NCI-H146 treated with DMSO at 0.1 percent for 48 hours (cell line): ENCODE results near the gene SMURF1.

ENCODE experiments used
- DNase-seq: peaks from one replicate; lab custom pipeline; 2025; ENCODE audit not compliant: unreplicated experiment; lab: John Stamatoyannopoulos, UW

Gene SMURF1

GRCh38 chr7:99141841-99142726 lies 1.8 kb downstream of the SMURF1 start:
- DNase-seq, result no peak

- DNase-seq, result no peak
Observed at GRCh38 chr7:99141334-99141733, 2.6 kb downstream of the SMURF1 start.

- no peak for DNase-seq
Observed at GRCh38 chr7:99140813-99141212, 3.1 kb downstream of the SMURF1 start.

- DNase-seq, result no peak
Observed at GRCh38 chr7:99139036-99139435, 4.9 kb downstream of the SMURF1 start.

GRCh38 chr7:99137411-99138180 lies 6.3 kb downstream of the SMURF1 start:
- DNase-seq, result no peak

GRCh38 chr7:99135938-99136337 lies 8.0 kb downstream of the SMURF1 start:
- DNase-seq, result no peak

- no peak for DNase-seq
Observed at GRCh38 chr7:99133766-99134564, 9.9 kb downstream of the SMURF1 start.

GRCh38 chr7:99132595-99133321 lies 11.2 kb downstream of the SMURF1 start:
- no peak for DNase-seq

- DNase-seq, result no peak
Observed at GRCh38 chr7:99131290-99131689, 12.6 kb downstream of the SMURF1 start.

- DNase-seq, result no peak
Observed at GRCh38 chr7:99129536-99129935, 14.4 kb downstream of the SMURF1 start.

GRCh38 chr7:99129001-99129400 lies 14.9 kb downstream of the SMURF1 start:
- DNase-seq, result no peak

- DNase-seq, result no peak
Observed at GRCh38 chr7:99128076-99128950, 15.6 kb downstream of the SMURF1 start.

GRCh38 chr7:99127636-99128035 lies 16.3 kb downstream of the SMURF1 start:
- no peak for DNase-seq

GRCh38 chr7:99126921-99127553 lies 16.9 kb downstream of the SMURF1 start:
- no peak for DNase-seq

GRCh38 chr7:99125505-99125865 lies 18.4 kb downstream of the SMURF1 start:
- no peak for DNase-seq

GRCh38 chr7:99124751-99125504 lies 19.0 kb downstream of the SMURF1 start:
- DNase-seq, result no peak

GRCh38 chr7:99124236-99124635 lies 19.7 kb downstream of the SMURF1 start:
- DNase-seq, result no peak

- no peak for DNase-seq
Observed at GRCh38 chr7:99123571-99124033, 20.3 kb downstream of the SMURF1 start.
